HCT116 (cell line): Measurements from ENCODE around the gene ZNFX1. TPM values are rescaled to one million over a fixed set of nuclear protein-coding genes. Genes with fewer than 3 reads are reported as not detected.

ENCODE experiments used
- ATAC-seq: fragments of 200-7000 bp; cut with Tn5 transposase; 2 replicates; pipeline ENCODE4 v1.9.1; 2020; ENCODE audit warnings: mild to moderate bottlenecking, moderate library complexity
- BruUV-seq: library from RNA; stranded (reverse); fragments of 400-500 nt; replicated peaks from 2 replicates; lab custom pipeline; 2021; lab: Mats Ljungman, UMichigan
- CTCF ChIA-PET: fragments of 300-600 bp; sonication (Branson Sonifier 250); formaldehyde crosslinking; loops from one replicate; lab custom pipeline; 2021; ENCODE audit warnings: antibody characterized with exemption; lab: Charles Lee
- POLR2A ChIA-PET: fragments of 300-600, 350-600 bp; sonication (Branson Sonifier 250); formaldehyde crosslinking; loops from one replicate; lab custom pipeline; 2021; ENCODE audit warnings: antibody characterized with exemption; lab: Charles Lee
- RAD21 ChIA-PET, 2 experiments: fragments of 300-600 bp; sonication (Branson Sonifier 250); formaldehyde crosslinking; loops; one replicate each; lab custom pipeline; 2023; ENCODE audit warnings: low total read pairs in 2 of 2; ENCODE audit not compliant: uncharacterized antibody in 2 of 2, unreplicated experiment in 2 of 2, low non-redundant PET in 1 of 2; lab: Charles Lee
- DNase-seq: peaks from one replicate; pipeline ENCODE4 v3.0.0-alpha.2; 2010; ENCODE audit warnings: low read depth, low spot score
- H2AFZ ChIP-seq: fragments of 200-600 bp; shearing (Covaris generic), sonication (generic); 2 replicates; pipeline ENCODE4 v1.6.1; 2017; ENCODE audit warnings: low read depth, mixed run types, mixed read lengths, antibody characterized with exemption, low read length; ENCODE audit not compliant: poor library complexity, severe bottlenecking
- H3K27ac ChIP-seq: 2 replicates; pipeline ENCODE4 v1.5.1; 2012; ENCODE audit warnings: low read depth, low read length
- H3K27me3 ChIP-seq: fragments of 200-600 bp; sonication (generic); 2 replicates; pipeline ENCODE4 v1.6.1; 2016; ENCODE audit warnings: mixed run types, low read length, mixed read lengths; ENCODE audit not compliant: insufficient read depth
- H3K36me3 ChIP-seq, 2 experiments: fragments of 200-500 bp in 1 of 2; fragments of 200-600 bp in 1 of 2; sonication (Bioruptor generic) in 1 of 2; sonication (generic) in 1 of 2; 2 replicates each; pipeline versions ENCODE4 v1.5.1 to v1.6.1; 2014 to 2016; ENCODE audit warnings: low read length in 2 of 2, inconsistent platforms in 1 of 2, mixed read lengths in 1 of 2, mixed run types in 1 of 2; ENCODE audit not compliant: insufficient read depth in 2 of 2, control insufficient read depth in 1 of 2
- H3K4me1 ChIP-seq, 2 experiments: fragments of 200-600 bp in 1 of 2; sonication (generic) in 1 of 2; 2 replicates each; pipeline versions ENCODE4 v1.5.1 to v1.6.1; 2012 to 2017; ENCODE audit warnings: low read length in 2 of 2, inconsistent platforms in 1 of 2, mild to moderate bottlenecking in 1 of 2, mixed read lengths in 1 of 2, mixed run types in 1 of 2, moderate library complexity in 1 of 2; ENCODE audit not compliant: insufficient read depth in 2 of 2, control insufficient read depth in 1 of 2
- H3K4me2 ChIP-seq: fragments of 200-600 bp; sonication (generic); 2 replicates; pipeline ENCODE4 v1.6.1; 2017; ENCODE audit warnings: mixed run types, low read length, mixed read lengths
- H3K4me3 ChIP-seq, 2 experiments: fragments of 200-600 bp in 1 of 2; sonication (generic) in 1 of 2; replicated peaks in 1 of 2; 2 replicates each; pipeline ENCODE4 v1.5.1; 2011 to 2016; ENCODE audit warnings: low read length in 2 of 2, control low read depth in 1 of 2, low read depth in 1 of 2, mild to moderate bottlenecking in 1 of 2, mixed read lengths in 1 of 2, mixed run types in 1 of 2
- H3K79me2 ChIP-seq: fragments of 200-600 bp; sonication (generic); 2 replicates; pipeline ENCODE4 v1.6.1; 2017; ENCODE audit warnings: mild to moderate bottlenecking, mixed run types, low read length, moderate library complexity, mixed read lengths; ENCODE audit not compliant: insufficient read depth
- H3K9ac ChIP-seq: fragments of 200-600 bp; sonication (generic); 2 replicates; pipeline ENCODE4 v1.6.1; 2016; ENCODE audit warnings: low read length, mixed read lengths
- H3K9me2 ChIP-seq: fragments of 200-600 bp; sonication (generic), shearing (Covaris generic); 2 replicates; pipeline ENCODE4 v1.6.1; 2017; ENCODE audit warnings: mixed run types, mild to moderate bottlenecking, moderate library complexity; ENCODE audit not compliant: insufficient read depth
- H3K9me3 ChIP-seq, 2 experiments: fragments of 200-500 bp in 1 of 2; fragments of 200-600 bp in 1 of 2; sonication (Bioruptor generic) in 1 of 2; sonication (generic) in 1 of 2; 2 replicates each; pipeline ENCODE4 v1.6.1; 2014 to 2017; ENCODE audit warnings: low read length in 2 of 2, mixed read lengths in 2 of 2, inconsistent platforms in 1 of 2, low read depth in 1 of 2, mild to moderate bottlenecking in 1 of 2, mixed run types in 1 of 2, moderate library complexity in 1 of 2; ENCODE audit not compliant: control insufficient read depth in 1 of 2, insufficient read depth in 1 of 2
- H4K20me1 ChIP-seq: fragments of 200-600 bp; sonication (generic), shearing (Covaris generic); 2 replicates; pipeline ENCODE4 v1.6.1; 2017; ENCODE audit warnings: mixed run types, mild to moderate bottlenecking, moderate library complexity; ENCODE audit not compliant: insufficient read depth
- ELF1 ChIP-seq: IDR thresholded peaks from 2 replicates; pipeline ENCODE4 v1.6.1; 2012; ENCODE audit warnings: low read depth, borderline replicate concordance
- FOSL1 ChIP-seq: IDR thresholded peaks from 2 replicates; pipeline ENCODE4 v1.6.1; 2012; ENCODE audit warnings: low read depth
- MAX ChIP-seq: IDR thresholded peaks from 2 replicates; pipeline ENCODE4 v1.6.1; 2012
- POLR2A ChIP-seq: IDR thresholded peaks from 2 replicates; pipeline ENCODE4 v1.7.0; 2011; ENCODE audit warnings: borderline replicate concordance; ENCODE audit not compliant: insufficient read depth, insufficient read length; ENCODE audit errors: extremely low read depth
- POLR2AphosphoS5 ChIP-seq: IDR thresholded peaks from 2 replicates; pipeline ENCODE4 v1.6.1; 2011; ENCODE audit warnings: mild to moderate bottlenecking, low read depth, low read length, moderate library complexity
- SIN3A ChIP-seq: IDR thresholded peaks from 2 replicates; pipeline ENCODE4 v1.6.1; 2012; ENCODE audit warnings: low read depth
- SRF ChIP-seq: IDR thresholded peaks from 2 replicates; pipeline ENCODE4 v1.6.1; 2012; ENCODE audit warnings: low read depth
- intact Hi-C: fragments of 100-400 bp; cut with micrococcal nuclease; formaldehyde crosslinking; loops from 2 replicates; pipeline ENCODE4 v1.10.0; 2022
- total RNA-seq: library from RNA; stranded (reverse); gene quantifications from one replicate; pipeline ENCODE4 v1.2.1, GENCODE V29; 2021; ENCODE audit not compliant: unreplicated experiment
- TF ChIP-seq, protein P1 (sequence below): IDR thresholded peaks from 2 replicates; pipeline ENCODE4 v1.6.1; 2012
- TF ChIP-seq, protein P2 (sequence below): IDR thresholded peaks from 2 replicates; pipeline ENCODE4 v1.6.1; 2011; ENCODE audit warnings: mild to moderate bottlenecking, low read length, moderate library complexity; ENCODE audit not compliant: insufficient replicate concordance; ENCODE audit errors: extremely low read depth

Gene ZNFX1
- total RNA-seq, 1 experiment from 2014 or later, result 24.1 TPM

DNA sequence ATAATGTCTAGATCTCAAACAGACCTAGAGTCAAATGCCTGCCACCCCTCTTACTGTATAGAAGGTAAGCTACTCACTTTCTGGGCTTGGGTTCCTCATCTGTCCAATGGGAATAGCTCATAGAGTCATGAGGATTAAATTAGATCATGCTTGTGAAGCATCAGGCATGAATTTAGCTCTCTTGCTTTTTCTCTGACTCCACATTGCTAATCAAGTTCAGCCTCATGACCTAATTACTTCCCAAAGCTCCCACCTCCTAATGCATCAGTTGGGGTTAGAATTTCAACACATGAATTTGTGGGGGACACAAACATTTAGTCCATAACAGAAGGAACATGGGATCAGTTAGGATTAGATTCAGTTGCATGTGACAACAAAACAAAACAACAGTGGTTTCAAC is 63.3 kb downstream of the ZNFX1 start:
- intact Hi-C loops, result no loop called here
- Histone ChIP-seq H3K27me3 (no peaks in the 10 kb centered on the region), H3K36me3 (no peaks in the 10 kb centered on the region), H4K20me1 (no peaks in the 10 kb centered on the region; the same call in 1 of the 2 replicates), H3K79me2 (peaks cover 3% of the 10 kb centered on the region), H3K9me3 (peaks cover 6 to 11% of the 10 kb centered on the region in 2 experiments; a peak in 2 of 4 replicates), H3K4me1 (peaks cover 12 to 14% of the 10 kb centered on the region in 2 experiments), H3K4me2 (no peak overlapping the region), H2AFZ (no peak overlapping the region), H3K9me2 (no peaks in the 10 kb centered on the region), H3K27ac (no peak overlapping the region), H3K4me3 (no peak overlapping the region), H3K9ac (no peak overlapping the region)
- no peak for ATAC-seq
- BruUV-seq, result no TSS peak
- DNase-seq, result no peak
- POLR2A ChIA-PET, result no interaction called here
- CTCF ChIA-PET, result interaction anchor here (1.2 to 1.9 kb wide), 2 partner anchors 9 to 82 kb away, joined by 4 to 6 read pairs; no protein-coding TSS in a partner anchor
- RAD21 ChIA-PET, result no interaction called here
- TF ChIP-seq MAX (no peak), FOSL1 (no peak), SIN3A (no peak), POLR2AphosphoS5 (no peak), SRF (no peak), POLR2A (no peak), ELF1 (no peak)
- TF ChIP-seq, protein P1, sequence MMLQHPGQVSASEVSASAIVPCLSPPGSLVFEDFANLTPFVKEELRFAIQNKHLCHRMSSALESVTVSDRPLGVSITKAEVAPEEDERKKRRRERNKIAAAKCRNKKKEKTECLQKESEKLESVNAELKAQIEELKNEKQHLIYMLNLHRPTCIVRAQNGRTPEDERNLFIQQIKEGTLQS, result no peak
- TF ChIP-seq, protein P2, sequence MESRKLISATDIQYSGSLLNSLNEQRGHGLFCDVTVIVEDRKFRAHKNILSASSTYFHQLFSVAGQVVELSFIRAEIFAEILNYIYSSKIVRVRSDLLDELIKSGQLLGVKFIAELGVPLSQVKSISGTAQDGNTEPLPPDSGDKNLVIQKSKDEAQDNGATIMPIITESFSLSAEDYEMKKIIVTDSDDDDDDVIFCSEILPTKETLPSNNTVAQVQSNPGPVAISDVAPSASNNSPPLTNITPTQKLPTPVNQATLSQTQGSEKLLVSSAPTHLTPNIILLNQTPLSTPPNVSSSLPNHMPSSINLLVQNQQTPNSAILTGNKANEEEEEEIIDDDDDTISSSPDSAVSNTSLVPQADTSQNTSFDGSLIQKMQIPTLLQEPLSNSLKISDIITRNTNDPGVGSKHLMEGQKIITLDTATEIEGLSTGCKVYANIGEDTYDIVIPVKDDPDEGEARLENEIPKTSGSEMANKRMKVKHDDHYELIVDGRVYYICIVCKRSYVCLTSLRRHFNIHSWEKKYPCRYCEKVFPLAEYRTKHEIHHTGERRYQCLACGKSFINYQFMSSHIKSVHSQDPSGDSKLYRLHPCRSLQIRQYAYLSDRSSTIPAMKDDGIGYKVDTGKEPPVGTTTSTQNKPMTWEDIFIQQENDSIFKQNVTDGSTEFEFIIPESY, result no peak
